ENCODE data around the gene FOXL3.

DNA sequence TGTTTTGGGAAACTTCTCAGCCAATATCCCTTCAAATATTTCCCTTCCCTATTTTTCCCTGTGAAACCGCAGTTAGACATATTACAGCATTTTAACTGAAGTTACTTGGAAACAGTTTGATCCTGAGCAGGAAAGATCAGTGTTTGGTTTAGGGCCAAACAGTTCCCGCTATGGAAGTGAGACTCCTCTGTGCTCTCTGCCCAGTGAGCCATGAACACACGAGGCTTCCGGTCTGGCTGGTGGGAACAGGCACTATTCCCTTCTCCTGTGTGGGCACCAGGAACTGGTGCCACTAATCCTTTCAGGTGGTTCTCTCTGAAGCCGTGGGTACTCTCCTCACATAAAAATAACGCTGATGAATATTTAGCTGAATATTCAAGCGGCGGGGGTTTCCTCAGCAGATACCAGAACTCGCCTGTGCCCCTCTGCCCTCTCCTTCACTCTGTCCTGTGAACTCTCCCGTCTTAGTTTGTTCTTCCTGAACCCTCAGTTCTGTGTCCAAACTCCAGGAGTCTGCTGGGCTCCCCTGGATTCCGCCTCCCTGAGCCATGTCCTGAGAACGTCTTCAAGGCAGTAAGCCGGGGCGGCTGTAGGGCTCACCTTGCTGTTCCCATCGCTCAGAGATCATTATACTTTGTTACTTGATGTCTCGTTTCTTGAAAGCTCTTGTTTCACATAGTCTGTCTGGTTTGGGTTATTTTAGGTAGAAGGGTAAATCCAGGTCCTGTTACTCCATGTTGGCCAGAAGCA lies 25.7 kb downstream of the FOXL3 start:
- TF ChIP-seq POLR2A (IDR thresholded peaks at IDR 0.05), result no peak
- TF ChIP-seq POLR2AphosphoS5 (IDR thresholded peaks at IDR 0.05), result no peak
